ENCODE measurements around the gene RNU6-1. TPM values are rescaled to one million over a fixed set of nuclear protein-coding genes. Genes with fewer than 3 reads are reported as not detected.
A peak's percentile ranks its signal among the peaks of the same experiment; 100 is the strongest.

The RNU6-1 gene
- total RNA-seq, 1 experiment from 2014 or later, result not detected

GRCh38 chr15:67836477-67836876 lies 3.4 kb downstream of the RNU6-1 start:
- Mint-ChIP-seq H3K27me3 (ENCODE audit: low read depth) (peaks cover 90% of the 10 kb centered on the region), H3K27ac (no peak overlapping the region; the same call in 1 of the 2 replicates), H3K9me3 (no peaks in the 10 kb centered on the region), H3K4me1 (peaks cover 48% of the 10 kb centered on the region), H3K36me3 (peaks cover 2% of the 10 kb centered on the region; the same call in 1 of the 2 replicates), H3K4me3 (peak overlapping the region; percentile 73)
- POLR2A ChIA-PET, result no interaction called here
- DNase-seq (ENCODE audit: low spot score), result peak; percentile 70
- CTCF ChIA-PET, result interaction anchor here (0.8 to 2.4 kb wide), 14 partner anchors 12 to 890 kb away, joined by 3 to 31 read pairs (median 5); partner anchors contain the start of gene SKOR1
- ATAC-seq, result no peak
- TF ChIP-seq CTCF (IDR thresholded peaks at IDR 0.05), result peak; percentile 71
- TF ChIP-seq AFF4 (CRISPR knock-in tag; IDR thresholded peaks at IDR 0.05; ENCODE audit: borderline replicate concordance), result no peak

DNA sequence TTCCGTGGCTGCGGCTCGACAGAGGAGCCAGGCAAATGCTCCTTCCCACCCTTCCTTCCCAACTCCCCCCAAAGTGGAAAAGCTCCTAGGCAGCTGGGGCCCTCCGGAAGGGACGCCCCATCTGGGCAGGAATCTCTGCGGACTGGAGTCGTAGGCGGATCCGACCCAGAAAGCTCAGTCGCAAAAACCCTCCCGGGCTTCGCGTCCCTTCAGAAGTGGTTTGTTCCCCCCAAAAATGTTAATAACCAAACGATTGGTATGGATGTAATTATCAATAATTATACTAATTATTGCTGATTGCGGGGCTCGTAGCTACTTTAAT lies 3.8 kb downstream of the RNU6-1 start:
- ChIA-PET POLR2A (no interaction called here), CTCF (interaction anchor here (0.6 to 2.4 kb wide), 18 partner anchors 11 to 889 kb away, joined by 3 to 31 read pairs (median 4); partner anchors contain the start of gene SKOR1)
- Mint-ChIP-seq H3K36me3 (peaks cover 2% of the 10 kb centered on the region; the same call in 1 of the 2 replicates), H3K27ac (no peak overlapping the region), H3K9me3 (no peaks in the 10 kb centered on the region), H3K4me3 (peak overlapping the region; percentile 73), H3K4me1 (peaks cover 44% of the 10 kb centered on the region), H3K27me3 (ENCODE audit: low read depth) (peaks cover 90% of the 10 kb centered on the region)
- peak; percentile 47 for DNase-seq (ENCODE audit: low spot score)
- no peak for ATAC-seq
- TF ChIP-seq GTF2I (CRISPR knock-in tag; conservative IDR thresholded peaks at IDR 0.05) (no peak), TEAD1 (CRISPR knock-in tag; IDR thresholded peaks at IDR 0.05) (no peak), ZNF138 (CRISPR knock-in tag; conservative IDR thresholded peaks at IDR 0.05) (no peak), RORB (CRISPR knock-in tag; IDR thresholded peaks at IDR 0.05) (no peak), GRHL2 (CRISPR knock-in tag; IDR thresholded peaks at IDR 0.05; ENCODE audit: insufficient replicate concordance, severe bottlenecking) (no peak), ELF4 (CRISPR knock-in tag; IDR thresholded peaks at IDR 0.05; ENCODE audit: low read depth) (no peak)
- TF ChIP-seq, protein P1, sequence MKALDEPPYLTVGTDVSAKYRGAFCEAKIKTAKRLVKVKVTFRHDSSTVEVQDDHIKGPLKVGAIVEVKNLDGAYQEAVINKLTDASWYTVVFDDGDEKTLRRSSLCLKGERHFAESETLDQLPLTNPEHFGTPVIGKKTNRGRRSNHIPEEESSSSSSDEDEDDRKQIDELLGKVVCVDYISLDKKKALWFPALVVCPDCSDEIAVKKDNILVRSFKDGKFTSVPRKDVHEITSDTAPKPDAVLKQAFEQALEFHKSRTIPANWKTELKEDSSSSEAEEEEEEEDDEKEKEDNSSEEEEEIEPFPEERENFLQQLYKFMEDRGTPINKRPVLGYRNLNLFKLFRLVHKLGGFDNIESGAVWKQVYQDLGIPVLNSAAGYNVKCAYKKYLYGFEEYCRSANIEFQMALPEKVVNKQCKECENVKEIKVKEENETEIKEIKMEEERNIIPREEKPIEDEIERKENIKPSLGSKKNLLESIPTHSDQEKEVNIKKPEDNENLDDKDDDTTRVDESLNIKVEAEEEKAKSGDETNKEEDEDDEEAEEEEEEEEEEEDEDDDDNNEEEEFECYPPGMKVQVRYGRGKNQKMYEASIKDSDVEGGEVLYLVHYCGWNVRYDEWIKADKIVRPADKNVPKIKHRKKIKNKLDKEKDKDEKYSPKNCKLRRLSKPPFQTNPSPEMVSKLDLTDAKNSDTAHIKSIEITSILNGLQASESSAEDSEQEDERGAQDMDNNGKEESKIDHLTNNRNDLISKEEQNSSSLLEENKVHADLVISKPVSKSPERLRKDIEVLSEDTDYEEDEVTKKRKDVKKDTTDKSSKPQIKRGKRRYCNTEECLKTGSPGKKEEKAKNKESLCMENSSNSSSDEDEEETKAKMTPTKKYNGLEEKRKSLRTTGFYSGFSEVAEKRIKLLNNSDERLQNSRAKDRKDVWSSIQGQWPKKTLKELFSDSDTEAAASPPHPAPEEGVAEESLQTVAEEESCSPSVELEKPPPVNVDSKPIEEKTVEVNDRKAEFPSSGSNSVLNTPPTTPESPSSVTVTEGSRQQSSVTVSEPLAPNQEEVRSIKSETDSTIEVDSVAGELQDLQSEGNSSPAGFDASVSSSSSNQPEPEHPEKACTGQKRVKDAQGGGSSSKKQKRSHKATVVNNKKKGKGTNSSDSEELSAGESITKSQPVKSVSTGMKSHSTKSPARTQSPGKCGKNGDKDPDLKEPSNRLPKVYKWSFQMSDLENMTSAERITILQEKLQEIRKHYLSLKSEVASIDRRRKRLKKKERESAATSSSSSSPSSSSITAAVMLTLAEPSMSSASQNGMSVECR (CRISPR knock-in tag; IDR thresholded peaks at IDR 0.05; ENCODE audit: borderline replicate concordance), result no peak
- TF ChIP-seq, protein P2, sequence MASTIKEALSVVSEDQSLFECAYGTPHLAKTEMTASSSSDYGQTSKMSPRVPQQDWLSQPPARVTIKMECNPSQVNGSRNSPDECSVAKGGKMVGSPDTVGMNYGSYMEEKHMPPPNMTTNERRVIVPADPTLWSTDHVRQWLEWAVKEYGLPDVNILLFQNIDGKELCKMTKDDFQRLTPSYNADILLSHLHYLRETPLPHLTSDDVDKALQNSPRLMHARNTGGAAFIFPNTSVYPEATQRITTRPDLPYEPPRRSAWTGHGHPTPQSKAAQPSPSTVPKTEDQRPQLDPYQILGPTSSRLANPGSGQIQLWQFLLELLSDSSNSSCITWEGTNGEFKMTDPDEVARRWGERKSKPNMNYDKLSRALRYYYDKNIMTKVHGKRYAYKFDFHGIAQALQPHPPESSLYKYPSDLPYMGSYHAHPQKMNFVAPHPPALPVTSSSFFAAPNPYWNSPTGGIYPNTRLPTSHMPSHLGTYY (CRISPR knock-in tag; IDR thresholded peaks at IDR 0.05), result no peak
